Adrenal gland (tissue), 12 donors: Measurements from ENCODE around the gene NAT10. TPM values are rescaled to one million over a fixed set of nuclear protein-coding genes. Genes with fewer than 3 reads are reported as not detected.

Experiments
- DNase-seq, 7 donors: peaks; one replicate each; pipeline ENCODE4 v3.0.0-alpha.2; 2019 to 2020
- H3K27ac ChIP-seq, 5 donors: fragments of 200-600 bp; sonication (generic) in 4 of 5; 1 replicate in 3 of 5; 2 replicates in 2 of 5; pipeline versions ENCODE4 v1.5.1 to v1.8.0; 2016 to 2020; ENCODE audit warnings: mild to moderate bottlenecking in 1 of 5
- H3K27me3 ChIP-seq: fragments of 200-600 bp; 2 replicates; pipeline ENCODE4 v1.8.0; 2021
- H3K36me3 ChIP-seq, 2 donors: fragments of 200-600 bp; replicated peaks in 1 of 2; 1 replicate in 1 of 2; 2 replicates in 1 of 2; pipeline versions ENCODE4 v1.5.1 to v1.8.0; 2018 to 2022
- H3K4me1 ChIP-seq, 2 donors: fragments of 200-600 bp; replicated peaks in 1 of 2; 1 replicate in 1 of 2; 2 replicates in 1 of 2; pipeline versions ENCODE4 v1.5.1 to v1.8.0; 2018 to 2021
- H3K4me3 ChIP-seq, 4 donors: fragments of 200-600 bp; sonication (generic) in 3 of 4; one replicate each; pipeline ENCODE4 v1.5.1; 2016 to 2018
- H3K9me3 ChIP-seq, 3 donors: fragments of 200-600 bp; sonication (generic) in 1 of 3; replicated peaks in 1 of 3; 1 replicate in 2 of 3; 2 replicates in 1 of 3; pipeline versions ENCODE4 v1.5.1 to v1.8.0; 2016 to 2021
- CTCF ChIP-seq, 6 experiments: fragments of 450-650 bp in 4 of 6; fragments of 200-600 bp in 2 of 6; sonication (generic) in 1 of 6; IDR thresholded peaks; 1 replicate in 5 of 6; 2 replicates in 1 of 6; pipeline versions ENCODE4 v1.5.1 to v1.8.0; 2016 to 2021; ENCODE audit warnings: antibody characterized with exemption in 6 of 6, mild to moderate bottlenecking in 2 of 6, moderate library complexity in 1 of 6
- POLR2A ChIP-seq, 2 donors: fragments of 450-650 bp; IDR thresholded peaks; one replicate each; pipeline ENCODE4 v1.6.1; 2017; ENCODE audit warnings: antibody characterized with exemption in 2 of 2, mild to moderate bottlenecking in 2 of 2, moderate library complexity in 1 of 2
- WGBS, 4 donors: extraction: QIAGEN DNeasy Blood & Tissue Kit in 2 of 4; methylation state at CpG; one replicate each; pipeline versions ENCODE4 v1.1.5 to v1.1.7; 2013 to 2017; 5-methylcytosine and 5-hydroxymethylcytosine counted together
- intact Hi-C, 2 donors: fragments of 100-400 bp; cut with DNase I; formaldehyde crosslinking; loops; one replicate each; pipeline versions ENCODE4 v1.14.1 to v1.15.0; 2022 to 2023
- polyA plus RNA-seq, 3 donors: library from polyadenylated mRNA; stranded (reverse); fragments of 200-250 nt in 2 of 3; fragments of 350-450 nt in 1 of 3; fragmentation: Illumina TruSeq in 1 of 3; extraction: RNeasy Lipid Tissue Mini Kit (QIAGEN cat#74804) in 1 of 3; gene quantifications; one replicate each; pipeline ENCODE4 v1.2.3, GENCODE V29; 2013 to 2014
- total RNA-seq, 9 donors: library from RNA; depleted of rRNA in 4 of 9; stranded (reverse); fragments of >200 nt in 4 of 9; fragments of 120-200 nt in 1 of 9; fragmentation: NEBNext Ultra II Directional in 1 of 9; extraction: Animal tissue kit (Norgen Biotek cat#: 25700) in 1 of 9; gene quantifications; one replicate each; pipeline versions ENCODE4 v1.1.0 to v1.2.4, GENCODE V29; 2013 to 2023
- donor health status: healthy with polysubstance abuse.
- donor health status: Bipolar disorder and iron deficiency.
- donor health status: DM: yes; HTN: yes; CAD: no.
- donor health status: DM: no; HTN: no; CAD: no.
- donor health status: DM: no; HTN: no; CAD: no.
- donor health status: DM: yes; HTN: yes; CAD: no.

Gene NAT10
- total and polyA plus RNA-seq, 12 donors = 16.8 to 65.2 (median 45.5) TPM

- intact Hi-C loops = no loop called here
- TF ChIP-seq POLR2A (IDR thresholded peaks at IDR 0.05) (no peak), CTCF (IDR thresholded peaks at IDR 0.05) (no peak)
- H3K27me3 ChIP-seq = no peaks in the 10 kb centered on the region
- peaks cover 3 to 4% of the 10 kb centered on the region in 2 donors for H3K4me1 ChIP-seq
- 66 to 72% (median 72%) methylated on average over 7 to 12 of the region's 12 CpGs for WGBS, 4 donors
- peaks cover 0 to 5% of the 10 kb centered on the region in 2 donors for H3K36me3 ChIP-seq
- peak overlapping the region in 1 of 5 donors; percentile 8 for H3K27ac ChIP-seq
- peak; percentile 74 to 89 (median 87) for DNase-seq
- H3K4me3 ChIP-seq = no peak overlapping the region
- no peaks in the 10 kb centered on the region for H3K9me3 ChIP-seq
Measured at GRCh38 chr11:34165786-34166555, 60.5 kb downstream of the NAT10 start.

- WGBS, 4 donors = 96 to 98% (median 97%) methylated on average over 14 to 16 of the region's 16 CpGs
- TF ChIP-seq POLR2A (IDR thresholded peaks at IDR 0.05) (no peak), CTCF (IDR thresholded peaks at IDR 0.05) (no peak)
Measured at GRCh38 chr11:34166806-34167740, 61.6 kb downstream of the NAT10 start.

GRCh38 chr11:34167961-34168360 lies 62.5 kb downstream of the NAT10 start:
- Histone ChIP-seq H3K27me3 (no peaks in the 10 kb centered on the region), H3K27ac (no peak overlapping the region), H3K36me3 (peaks cover 0 to 5% of the 10 kb centered on the region in 2 donors), H3K4me1 (no peaks in the 10 kb centered on the region), H3K9me3 (no peaks in the 10 kb centered on the region), H3K4me3 (no peak overlapping the region)
- intact Hi-C loops = no loop called here
- no peak for DNase-seq
- 57 to 85% (median 75%) methylated on average over 3 to 9 of the region's 9 CpGs for WGBS, 4 donors
- TF ChIP-seq CTCF (IDR thresholded peaks at IDR 0.05) (no peak), POLR2A (IDR thresholded peaks at IDR 0.05) (no peak)

More at GRCh38 chr11:34166806-34167740, 61.6 kb downstream of the NAT10 start:
- Histone ChIP-seq H3K4me1 (peaks cover under 1% of the 10 kb centered on the region in 2 donors), H3K36me3 (peaks cover 0 to 5% of the 10 kb centered on the region in 2 donors), H3K27me3 (no peaks in the 10 kb centered on the region), H3K9me3 (no peaks in the 10 kb centered on the region), H3K4me3 (no peak overlapping the region), H3K27ac (no peak overlapping the region)
- no peak for DNase-seq
- intact Hi-C loops = no loop called here
